ENCODE results near the gene PRPS2. TPM values are rescaled to one million over a fixed set of nuclear protein-coding genes. Genes with fewer than 3 reads are reported as not detected.

The PRPS2 gene
- total and polyA plus RNA-seq, 10 donors, result 18.6 to 34.9 (median 25.2) TPM

DNA sequence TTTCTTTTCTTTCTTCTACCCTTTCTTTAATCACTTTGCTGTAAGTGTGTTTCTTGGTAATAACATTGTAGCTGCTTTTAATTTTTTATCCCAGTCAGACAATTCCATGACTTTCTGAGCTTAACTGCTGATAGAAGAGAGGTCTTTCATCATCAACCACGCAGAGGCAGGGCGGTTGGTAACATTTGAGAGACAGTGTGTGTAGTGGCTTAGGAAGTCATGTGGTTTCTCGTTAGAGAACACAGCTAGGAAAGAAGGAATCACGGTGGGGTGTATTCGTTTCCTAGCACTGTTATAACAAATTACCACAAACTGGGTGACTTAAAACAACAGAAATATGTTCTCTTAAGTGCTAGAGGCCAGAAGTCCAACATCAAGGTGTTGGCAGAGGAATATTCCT lies 11.5 kb downstream of the PRPS2 start:
- intact Hi-C loops (cut with DNase I; ENCODE audit: low total_unique reads), result no loop called here
- no peaks in the 10 kb centered on the region for H3K4me1 ChIP-seq
- peaks cover 0 to 61% (median 6%) of the 10 kb centered on the region in 6 donors for H3K36me3 ChIP-seq
- no peak for DNase-seq
- WGBS, 5 donors, result 25 to 77% (median 43%) methylated on average over 5 of the region's 5 CpGs
- no peaks in the 10 kb centered on the region for H3K27me3 ChIP-seq (replicated peaks in 1 of 7)
- H3K9me3 ChIP-seq, result no peaks in the 10 kb centered on the region
- H3K4me3 ChIP-seq, result no peak overlapping the region
- no peak overlapping the region for H3K27ac ChIP-seq
- TF ChIP-seq, protein P1, sequence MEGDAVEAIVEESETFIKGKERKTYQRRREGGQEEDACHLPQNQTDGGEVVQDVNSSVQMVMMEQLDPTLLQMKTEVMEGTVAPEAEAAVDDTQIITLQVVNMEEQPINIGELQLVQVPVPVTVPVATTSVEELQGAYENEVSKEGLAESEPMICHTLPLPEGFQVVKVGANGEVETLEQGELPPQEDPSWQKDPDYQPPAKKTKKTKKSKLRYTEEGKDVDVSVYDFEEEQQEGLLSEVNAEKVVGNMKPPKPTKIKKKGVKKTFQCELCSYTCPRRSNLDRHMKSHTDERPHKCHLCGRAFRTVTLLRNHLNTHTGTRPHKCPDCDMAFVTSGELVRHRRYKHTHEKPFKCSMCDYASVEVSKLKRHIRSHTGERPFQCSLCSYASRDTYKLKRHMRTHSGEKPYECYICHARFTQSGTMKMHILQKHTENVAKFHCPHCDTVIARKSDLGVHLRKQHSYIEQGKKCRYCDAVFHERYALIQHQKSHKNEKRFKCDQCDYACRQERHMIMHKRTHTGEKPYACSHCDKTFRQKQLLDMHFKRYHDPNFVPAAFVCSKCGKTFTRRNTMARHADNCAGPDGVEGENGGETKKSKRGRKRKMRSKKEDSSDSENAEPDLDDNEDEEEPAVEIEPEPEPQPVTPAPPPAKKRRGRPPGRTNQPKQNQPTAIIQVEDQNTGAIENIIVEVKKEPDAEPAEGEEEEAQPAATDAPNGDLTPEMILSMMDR (IDR thresholded peaks at IDR 0.05 in 8 of 11, conservative IDR thresholded peaks at IDR 0.05 in 3 of 11), result no peak
- TF ChIP-seq POLR2AphosphoS5 (IDR thresholded peaks at IDR 0.05) (no peak), POLR2A (IDR thresholded peaks at IDR 0.05) (no peak)

DNA sequence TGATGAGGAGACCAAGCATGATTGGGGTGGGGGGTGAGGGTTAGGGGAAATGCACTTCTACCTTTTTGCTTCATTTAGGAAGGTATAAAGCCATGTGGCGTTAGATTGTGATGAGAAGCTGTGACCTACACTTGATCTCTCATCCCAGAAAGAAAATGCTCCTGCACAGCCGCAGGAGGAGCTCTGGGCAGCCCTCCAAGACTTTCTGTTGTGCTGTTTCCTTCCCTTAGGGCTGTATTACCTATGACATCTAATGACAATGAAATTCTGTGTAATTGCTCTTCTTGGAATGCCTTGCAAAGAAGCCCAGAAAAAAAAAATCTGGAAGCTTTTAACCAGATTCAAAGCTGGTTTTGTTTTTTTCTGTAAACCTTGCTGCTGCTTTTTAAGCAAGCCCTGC lies 13.4 kb downstream of the PRPS2 start:
- Histone ChIP-seq H3K36me3 (peaks cover 0 to 57% (median 5%) of the 10 kb centered on the region in 6 donors), H3K4me1 (no peaks in the 10 kb centered on the region), H3K27me3 (replicated peaks in 1 of 7) (no peaks in the 10 kb centered on the region), H3K4me3 (no peak overlapping the region), H3K9me3 (no peaks in the 10 kb centered on the region), H3K27ac (no peak overlapping the region)
- intact Hi-C loops (cut with DNase I; ENCODE audit: low total_unique reads), result no loop called here
- DNase-seq, result no peak
- WGBS, 5 donors, result 48 to 74% (median 64%) methylated on average over 2 of the region's 2 CpGs
- TF ChIP-seq, protein P1 (IDR thresholded peaks at IDR 0.05 in 8 of 11, conservative IDR thresholded peaks at IDR 0.05 in 3 of 11), result no peak
- no peak for TF ChIP-seq POLR2AphosphoS5 (IDR thresholded peaks at IDR 0.05)
- no peak for TF ChIP-seq POLR2A (IDR thresholded peaks at IDR 0.05)

DNA sequence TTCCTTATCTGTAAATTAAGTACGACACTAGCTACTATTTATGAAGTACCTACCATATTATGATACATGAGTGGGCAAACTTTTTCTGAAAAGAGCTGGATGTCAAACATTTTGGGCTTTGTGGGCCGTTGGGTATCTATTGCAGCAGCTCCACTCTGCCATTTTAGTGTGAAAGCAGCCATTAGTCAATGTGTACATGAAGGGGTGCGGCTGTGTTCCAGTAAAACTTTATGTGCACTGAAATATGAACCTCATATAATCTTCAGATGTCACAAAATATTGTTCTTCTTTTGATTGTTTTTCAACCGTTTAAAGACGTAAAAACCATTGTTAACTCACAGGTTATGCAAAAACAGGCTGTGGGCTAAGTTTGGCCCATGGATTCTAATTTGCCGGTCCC lies 14.1 kb downstream of the PRPS2 start:
- H3K4me3 ChIP-seq, result no peak overlapping the region
- peaks cover 0 to 56% (median 2%) of the 10 kb centered on the region in 6 donors for H3K36me3 ChIP-seq
- intact Hi-C loops (cut with DNase I; ENCODE audit: low total_unique reads), result no loop called here
- TF ChIP-seq POLR2A (IDR thresholded peaks at IDR 0.05) (no peak), POLR2AphosphoS5 (IDR thresholded peaks at IDR 0.05) (no peak)
- TF ChIP-seq, protein P1 (IDR thresholded peaks at IDR 0.05 in 8 of 11, conservative IDR thresholded peaks at IDR 0.05 in 3 of 11), result no peak
- no peak overlapping the region for H3K27ac ChIP-seq
- no peaks in the 10 kb centered on the region for H3K27me3 ChIP-seq (replicated peaks in 1 of 7)
- H3K9me3 ChIP-seq, result no peaks in the 10 kb centered on the region
- WGBS, 5 donors, result 79 to 94% (median 90%) methylated on average over 6 of the region's 6 CpGs
- no peaks in the 10 kb centered on the region for H3K4me1 ChIP-seq
- DNase-seq, result no peak

DNA sequence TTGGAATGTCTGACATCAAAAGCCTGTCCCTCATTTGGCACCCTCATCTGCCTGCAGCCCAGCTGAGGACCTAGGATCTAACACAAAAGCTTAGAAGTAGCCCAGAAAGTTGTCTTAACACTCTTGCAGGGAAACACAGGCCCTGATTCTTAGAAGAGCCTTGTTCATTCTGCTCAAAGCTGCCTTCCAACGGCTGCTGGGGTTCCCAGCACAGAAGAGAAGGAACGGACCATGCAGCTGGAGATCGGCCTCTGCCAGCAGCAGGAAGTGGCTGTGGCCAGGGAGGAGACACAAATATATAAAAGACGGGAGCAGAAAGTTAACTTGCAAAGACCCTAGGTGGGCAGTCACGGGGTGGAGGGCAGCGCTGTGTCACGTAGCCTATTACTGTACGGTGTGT lies 20.4 kb downstream of the PRPS2 start:
- 52 to 77% (median 66%) methylated on average over 8 of the region's 8 CpGs for WGBS, 5 donors
- intact Hi-C loops (cut with DNase I; ENCODE audit: low total_unique reads), result loop anchor here (10.0 kb wide), 1 partner anchor 83 kb away; no protein-coding TSS in a partner anchor

More for the DNA sequence above, 20.4 kb downstream of the PRPS2 start:
- peaks cover 0 to 40% (median 2%) of the 10 kb centered on the region in 6 donors for H3K36me3 ChIP-seq
- H3K4me3 ChIP-seq, result no peak overlapping the region
- no peak for DNase-seq
- H3K27ac ChIP-seq, result no peak overlapping the region
- H3K27me3 ChIP-seq (replicated peaks in 1 of 7), result no peaks in the 10 kb centered on the region
- TF ChIP-seq POLR2A (IDR thresholded peaks at IDR 0.05) (no peak), POLR2AphosphoS5 (IDR thresholded peaks at IDR 0.05) (no peak)
- TF ChIP-seq, protein P1 (IDR thresholded peaks at IDR 0.05 in 8 of 11, conservative IDR thresholded peaks at IDR 0.05 in 3 of 11), result no peak
- H3K9me3 ChIP-seq, result no peaks in the 10 kb centered on the region
- peaks cover 0 to 8% (median 0%) of the 10 kb centered on the region in 6 donors for H3K4me1 ChIP-seq
